GM19438 (cell line): ENCODE data around the gene NTF3.
"Not testable (repeated sequence)": the region's sequence is repeated elsewhere in the genome, so short reads cannot be mapped to it uniquely, and the experiment has no call there.

Experiments used
- ATAC-seq: cut with Tn5 transposase; IDR thresholded peaks from one replicate; pipeline ENCODE4 v1.9.1; 2021; ENCODE audit warnings: low read depth; ENCODE audit not compliant: unreplicated experiment

Gene NTF3

GRCh38 chr12:5524116-5524768, 92.3 kb downstream of the NTF3 start:
- no peak for ATAC-seq

- ATAC-seq: no peak
Measured at GRCh38 chr12:5524769-5525436, 93.0 kb downstream of the NTF3 start.

GRCh38 chr12:5525783-5526367, 94.0 kb downstream of the NTF3 start:
- ATAC-seq: no peak

- no peak for ATAC-seq
Measured at GRCh38 chr12:5533368-5533767, 101.5 kb downstream of the NTF3 start.

GRCh38 chr12:5534426-5535199, 102.7 kb downstream of the NTF3 start:
- no peak for ATAC-seq

GRCh38 chr12:5535541-5535940, 103.6 kb downstream of the NTF3 start:
- ATAC-seq: no peak

GRCh38 chr12:5537026-5537615, 105.2 kb downstream of the NTF3 start:
- ATAC-seq: not testable (repeated sequence)

- ATAC-seq: no peak
Measured at GRCh38 chr12:5537771-5538170, 105.9 kb downstream of the NTF3 start.
